Upper lobe of left lung (tissue), 6 donors: ENCODE data around the gene BRICD5. TPM values are rescaled to one million over a fixed set of nuclear protein-coding genes. Genes with fewer than 3 reads are reported as not detected.

Experiments used
- ATAC-seq, 2 donors: fragments of 200-7000 bp; cut with Tn5 transposase; one replicate each; pipeline ENCODE4 v1.9.1; 2022; ENCODE audit warnings: mild to moderate bottlenecking in 2 of 2, moderate library complexity in 2 of 2; ENCODE audit not compliant: low FRiP score in 2 of 2
- DNase-seq, 2 donors: peaks; one replicate each; pipeline ENCODE4 v3.0.0-alpha.2; 2019 to 2020
- H3K27ac ChIP-seq, 4 donors: fragments of 200-600 bp; sonication (generic); one replicate each; pipeline ENCODE4 v1.5.1; 2016 to 2019
- H3K27me3 ChIP-seq, 4 donors: fragments of 200-600 bp; sonication (generic); one replicate each; pipeline ENCODE4 v1.5.1; 2017 to 2019
- H3K36me3 ChIP-seq, 4 donors: fragments of 200-600 bp; sonication (generic); one replicate each; pipeline ENCODE4 v1.5.1; 2016 to 2019
- H3K4me1 ChIP-seq, 4 donors: fragments of 200-600 bp; sonication (generic); one replicate each; pipeline ENCODE4 v1.5.1; 2018 to 2019
- H3K4me3 ChIP-seq, 4 donors: fragments of 200-600 bp; sonication (generic); one replicate each; pipeline ENCODE4 v1.5.1; 2017 to 2019; ENCODE audit warnings: mild to moderate bottlenecking in 2 of 4, moderate library complexity in 1 of 4
- H3K9me3 ChIP-seq, 4 donors: fragments of 200-600 bp; sonication (generic); one replicate each; pipeline ENCODE4 v1.5.1; 2018 to 2019
- EP300 ChIP-seq, 4 donors: sonication (generic); formaldehyde crosslinking; IDR thresholded peaks; one replicate each; pipeline ENCODE4 v1.5.1; 2017; ENCODE audit warnings: antibody characterized with exemption in 4 of 4, control low read depth in 2 of 4
- POLR2A ChIP-seq, 4 donors: fragments of 450-650 bp; IDR thresholded peaks; one replicate each; pipeline ENCODE4 v1.5.1; 2016 to 2017; ENCODE audit warnings: antibody characterized with exemption in 4 of 4, mild to moderate bottlenecking in 2 of 4
- POLR2AphosphoS5 ChIP-seq, 2 donors: sonication (generic); formaldehyde crosslinking; IDR thresholded peaks; one replicate each; pipeline ENCODE4 v1.5.1; 2017; ENCODE audit warnings: antibody characterized with exemption in 2 of 2
- WGBS, 2 donors: methylation state at CpG; one replicate each; pipeline ENCODE4 v1.1.5; 2017 to 2018; 5-methylcytosine and 5-hydroxymethylcytosine counted together
- total RNA-seq, 6 donors: library from RNA; depleted of rRNA in 4 of 6; stranded (reverse); fragments of >200 nt in 4 of 6; gene quantifications; one replicate each; pipeline versions ENCODE4 v1.1.0 to v1.2.1, GENCODE V29; 2016 to 2021
- TF ChIP-seq, protein P1 (sequence below), 6 experiments: fragments of 450-650 bp in 4 of 6; fragments of 200-600 bp in 2 of 6; sonication (generic) in 2 of 6; IDR thresholded peaks; one replicate each; pipeline ENCODE4 v1.5.1; 2016 to 2019; ENCODE audit warnings: antibody characterized with exemption in 6 of 6
- donor health status: DM: no; HTN: no; CAD: no; lungs with moderate emphysema.
- donor health status: DM: no; HTN: yes; CAD: no; lungs with severe emphysema.

Gene BRICD5
- total RNA-seq, 6 donors from 2014 or later = 4.0 to 70.2 (median 10.8) TPM

DNA sequence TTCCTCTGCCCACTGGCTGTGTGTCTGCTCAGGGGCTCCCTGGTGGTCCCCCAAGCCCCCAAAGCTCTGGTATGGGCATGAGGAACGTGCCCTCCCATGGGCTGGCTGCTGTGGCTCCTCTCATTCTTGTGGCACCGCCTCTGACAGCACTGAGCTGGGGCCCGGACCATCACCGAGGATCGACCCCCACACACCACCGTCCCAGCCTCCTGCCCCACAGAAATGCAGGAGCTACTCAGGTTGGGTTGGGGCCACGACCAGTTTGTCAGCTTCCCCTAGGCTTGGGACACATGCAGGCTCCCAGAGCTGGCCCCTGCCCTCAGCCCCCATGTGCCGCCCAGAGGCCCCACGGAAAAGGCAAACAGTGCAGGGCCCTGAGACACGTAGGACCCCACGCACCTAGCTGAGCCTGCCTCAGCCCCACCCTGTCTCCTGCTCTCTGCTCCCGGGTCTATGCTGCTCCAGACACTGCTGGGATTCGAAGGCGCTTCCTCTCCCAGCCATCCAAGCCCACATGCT lies 11.0 kb downstream of the BRICD5 start:
- Histone ChIP-seq H3K4me1 (peaks cover 13 to 23% (median 16%) of the 10 kb centered on the region in 4 donors), H3K9me3 (no peaks in the 10 kb centered on the region), H3K36me3 (no peaks in the 10 kb centered on the region), H3K27me3 (peaks cover 0 to 27% (median 20%) of the 10 kb centered on the region in 4 donors), H3K4me3 (no peak overlapping the region), H3K27ac (no peak overlapping the region)
- TF ChIP-seq POLR2AphosphoS5 (IDR thresholded peaks at IDR 0.05) = no peak
- TF ChIP-seq, protein P1, sequence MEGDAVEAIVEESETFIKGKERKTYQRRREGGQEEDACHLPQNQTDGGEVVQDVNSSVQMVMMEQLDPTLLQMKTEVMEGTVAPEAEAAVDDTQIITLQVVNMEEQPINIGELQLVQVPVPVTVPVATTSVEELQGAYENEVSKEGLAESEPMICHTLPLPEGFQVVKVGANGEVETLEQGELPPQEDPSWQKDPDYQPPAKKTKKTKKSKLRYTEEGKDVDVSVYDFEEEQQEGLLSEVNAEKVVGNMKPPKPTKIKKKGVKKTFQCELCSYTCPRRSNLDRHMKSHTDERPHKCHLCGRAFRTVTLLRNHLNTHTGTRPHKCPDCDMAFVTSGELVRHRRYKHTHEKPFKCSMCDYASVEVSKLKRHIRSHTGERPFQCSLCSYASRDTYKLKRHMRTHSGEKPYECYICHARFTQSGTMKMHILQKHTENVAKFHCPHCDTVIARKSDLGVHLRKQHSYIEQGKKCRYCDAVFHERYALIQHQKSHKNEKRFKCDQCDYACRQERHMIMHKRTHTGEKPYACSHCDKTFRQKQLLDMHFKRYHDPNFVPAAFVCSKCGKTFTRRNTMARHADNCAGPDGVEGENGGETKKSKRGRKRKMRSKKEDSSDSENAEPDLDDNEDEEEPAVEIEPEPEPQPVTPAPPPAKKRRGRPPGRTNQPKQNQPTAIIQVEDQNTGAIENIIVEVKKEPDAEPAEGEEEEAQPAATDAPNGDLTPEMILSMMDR (IDR thresholded peaks at IDR 0.05) = no peak
- TF ChIP-seq POLR2A (IDR thresholded peaks at IDR 0.05) = no peak
- TF ChIP-seq EP300 (IDR thresholded peaks at IDR 0.05) = no peak
- DNase-seq = peak in 1 of 2 donors; percentile 62
- ATAC-seq = no peak
- WGBS, 2 donors = 62% methylated on average over 9 of the region's 14 CpGs; no CpG with 5 or more reads in 1 of the 2 donors

GRCh38 chr16:2199095-2199494 lies 11.6 kb downstream of the BRICD5 start:
- 83 to 100% methylated on average over 4 to 5 of the region's 5 CpGs for WGBS, 2 donors

DNA sequence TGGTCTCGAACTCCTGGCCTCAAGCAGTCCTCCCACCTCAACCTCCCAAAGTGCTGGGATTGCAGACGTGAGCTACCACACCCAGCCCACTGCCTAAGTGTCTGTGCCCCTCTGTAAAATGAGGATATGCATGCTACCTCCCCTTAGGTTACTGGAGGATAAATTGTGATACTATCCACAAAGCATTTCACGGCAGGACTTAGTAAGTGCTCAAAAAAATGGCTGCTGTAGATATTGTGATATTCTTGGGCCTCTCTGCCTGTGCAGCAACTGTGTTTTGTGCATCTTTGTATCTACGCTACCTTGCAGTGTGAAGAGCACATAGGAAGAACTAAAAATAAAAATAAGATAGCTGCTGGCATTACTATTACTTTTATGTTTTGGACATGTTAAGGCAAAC lies 12.4 kb downstream of the BRICD5 start:
- Histone ChIP-seq H3K36me3 (no peaks in the 10 kb centered on the region), H3K4me1 (peaks cover 11 to 20% (median 14%) of the 10 kb centered on the region in 4 donors), H3K27me3 (peaks cover 0 to 28% (median 21%) of the 10 kb centered on the region in 4 donors), H3K4me3 (no peak overlapping the region), H3K9me3 (no peaks in the 10 kb centered on the region), H3K27ac (no peak overlapping the region)
- no peak for ATAC-seq
- WGBS, 2 donors = 68 to 75% methylated on average over 4 of the region's 4 CpGs
- no peak for DNase-seq
- TF ChIP-seq POLR2A (IDR thresholded peaks at IDR 0.05) (no peak), POLR2AphosphoS5 (IDR thresholded peaks at IDR 0.05) (no peak), EP300 (IDR thresholded peaks at IDR 0.05) (no peak)
- TF ChIP-seq, protein P1 (IDR thresholded peaks at IDR 0.05) = no peak

More at GRCh38 chr16:2199095-2199494, 11.6 kb downstream of the BRICD5 start:
- H3K9me3 ChIP-seq = no peaks in the 10 kb centered on the region
- ATAC-seq (no peak), DNase-seq (no peak)
- H3K27me3 ChIP-seq = peaks cover 0 to 28% (median 21%) of the 10 kb centered on the region in 4 donors
- H3K4me3 ChIP-seq = no peak overlapping the region
- TF ChIP-seq EP300 (IDR thresholded peaks at IDR 0.05) (no peak), POLR2A (IDR thresholded peaks at IDR 0.05) (no peak), POLR2AphosphoS5 (IDR thresholded peaks at IDR 0.05) (no peak)
- TF ChIP-seq, protein P1 (IDR thresholded peaks at IDR 0.05) = no peak
- no peaks in the 10 kb centered on the region for H3K36me3 ChIP-seq
- H3K27ac ChIP-seq = no peak overlapping the region
- H3K4me1 ChIP-seq = peaks cover 11 to 20% (median 14%) of the 10 kb centered on the region in 4 donors

DNA sequence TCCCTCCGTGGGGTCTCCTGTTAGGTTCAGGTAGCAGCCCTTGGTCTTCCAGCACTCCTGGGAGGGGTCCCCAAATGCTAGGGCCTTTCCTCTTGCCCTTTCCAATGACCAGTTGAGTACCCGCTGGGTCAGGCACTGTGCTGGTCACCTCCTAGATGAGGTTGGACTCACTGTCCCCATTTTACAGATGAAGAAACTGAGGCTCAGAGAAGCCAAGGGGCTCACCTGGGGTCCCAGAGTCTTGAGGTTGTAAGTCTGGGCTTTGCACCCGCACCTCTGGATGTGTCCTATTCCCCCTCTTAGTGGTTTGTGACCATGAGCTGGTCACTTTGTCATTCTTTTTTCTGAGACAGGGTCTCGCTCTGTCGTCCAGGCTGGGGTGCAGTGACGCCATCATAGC lies 12.9 kb downstream of the BRICD5 start:
- H3K27me3 ChIP-seq = peaks cover 0 to 28% (median 21%) of the 10 kb centered on the region in 4 donors
- H3K4me3 ChIP-seq = no peak overlapping the region
- TF ChIP-seq EP300 (IDR thresholded peaks at IDR 0.05) = no peak
- no peak for TF ChIP-seq POLR2AphosphoS5 (IDR thresholded peaks at IDR 0.05)
- TF ChIP-seq POLR2A (IDR thresholded peaks at IDR 0.05) = no peak
- TF ChIP-seq, protein P1 (IDR thresholded peaks at IDR 0.05) = no peak
- H3K9me3 ChIP-seq = no peaks in the 10 kb centered on the region
- 70 to 88% methylated on average over 5 to 6 of the region's 6 CpGs for WGBS, 2 donors
- no peak for ATAC-seq
- H3K27ac ChIP-seq = no peak overlapping the region
- DNase-seq = no peak
- no peaks in the 10 kb centered on the region for H3K36me3 ChIP-seq
- peaks cover 11 to 20% (median 14%) of the 10 kb centered on the region in 4 donors for H3K4me1 ChIP-seq
